Activated CD4-positive, alpha-beta memory T cell treated with anti-CD3 and anti-CD28 coated beads, Interleukin-2, amount 10 ng/mL, durations not matched to agents 7 days and 5 days (primary cell): ENCODE data around the gene MFGE8. TPM values are rescaled to one million over a fixed set of nuclear protein-coding genes. Genes with fewer than 3 reads are reported as not detected.

Experiments
- CTCF ChIA-PET: fragments of 350-600 bp; sonication (Branson Sonifier 250); formaldehyde crosslinking; loops from one replicate; lab custom pipeline; 2021; ENCODE audit warnings: antibody characterized with exemption, inconsistent platforms; lab: Charles Lee
- POLR2A ChIA-PET: fragments of 350-600 bp; sonication (Branson Sonifier 250); formaldehyde crosslinking; loops from one replicate; lab custom pipeline; 2021; ENCODE audit warnings: antibody characterized with exemption; lab: Charles Lee
- DNase-seq: peaks from one replicate; pipeline ENCODE4 v3.0.0-alpha.2; 2020
- H3K27ac Mint-ChIP-seq: one replicate; pipeline ENCODE4 v1.8.0; 2021; ENCODE audit warnings: mild to moderate bottlenecking, mixed read lengths
- H3K27me3 Mint-ChIP-seq: one replicate; pipeline ENCODE4 v1.8.0; 2021; ENCODE audit warnings: mixed read lengths
- H3K36me3 Mint-ChIP-seq: one replicate; pipeline ENCODE4 v1.8.0; 2021; ENCODE audit warnings: low read depth, mixed read lengths
- H3K4me1 Mint-ChIP-seq: one replicate; pipeline ENCODE4 v1.8.0; 2021; ENCODE audit warnings: mixed read lengths
- H3K4me3 Mint-ChIP-seq: one replicate; pipeline ENCODE4 v1.8.0; 2021; ENCODE audit warnings: mild to moderate bottlenecking, mixed read lengths
- H3K9me3 Mint-ChIP-seq: one replicate; pipeline ENCODE4 v1.8.0; 2021; ENCODE audit warnings: mixed read lengths
- total RNA-seq, 2 experiments: library from RNA; stranded (reverse); gene quantifications; one replicate each; pipeline ENCODE4 v1.2.3, GENCODE V29; 2021

Gene MFGE8
- total RNA-seq, 2 experiments from 2014 or later, result 46.5 to 51.1 TPM

DNA sequence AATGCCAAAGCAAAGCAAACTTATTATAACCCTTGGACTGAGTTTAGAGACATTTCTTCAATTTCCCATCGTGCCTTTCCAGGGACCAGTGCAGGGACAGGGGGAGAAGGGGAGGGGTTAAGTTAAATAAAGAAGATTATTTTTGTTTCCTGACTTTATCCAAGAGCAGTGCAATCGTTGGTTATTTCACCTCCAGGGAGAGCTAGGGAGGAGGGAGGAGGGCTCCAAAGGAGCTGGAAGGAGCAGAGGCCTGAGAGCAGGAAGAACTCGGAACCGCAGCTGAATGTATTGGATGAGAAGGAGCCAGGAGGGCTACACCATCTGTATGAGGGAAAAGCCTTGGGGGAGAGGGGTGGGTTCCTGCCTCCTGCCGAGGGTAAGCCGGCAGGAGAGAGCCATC, 38.5 kb downstream of the MFGE8 start:
- CTCF ChIA-PET, result no interaction called here
- H3K4me3 Mint-ChIP-seq, result no peak overlapping the region
- H3K4me1 Mint-ChIP-seq, result no peaks in the 10 kb centered on the region
- no peak overlapping the region for H3K27ac Mint-ChIP-seq
- POLR2A ChIA-PET, result no interaction called here
- H3K9me3 Mint-ChIP-seq, result no peaks in the 10 kb centered on the region
- no peak for DNase-seq
- H3K36me3 Mint-ChIP-seq, result peaks cover 4% of the 10 kb centered on the region
- no peaks in the 10 kb centered on the region for H3K27me3 Mint-ChIP-seq

GRCh38 chr15:88874275-88874674, 38.9 kb downstream of the MFGE8 start:
- no peak overlapping the region for H3K27ac Mint-ChIP-seq

DNA sequence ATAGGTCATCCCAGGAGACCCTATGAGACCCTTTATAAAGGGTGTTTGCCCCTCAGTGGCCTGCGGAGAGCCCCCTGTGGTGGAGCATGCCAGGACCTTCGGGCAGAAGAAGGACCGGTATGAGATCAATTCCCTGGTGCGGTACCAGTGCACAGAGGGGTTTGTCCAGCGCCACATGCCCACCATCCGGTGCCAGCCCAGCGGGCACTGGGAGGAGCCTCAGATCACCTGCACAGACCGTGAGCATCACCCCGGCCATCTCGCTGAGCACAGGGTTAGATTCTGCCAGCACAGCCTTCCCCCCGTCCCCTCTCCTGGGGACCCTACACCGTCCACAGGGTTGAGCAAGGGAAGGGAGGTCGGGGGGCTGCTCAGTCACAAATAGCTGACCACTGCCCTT, 39.4 kb downstream of the MFGE8 start:
- H3K27ac Mint-ChIP-seq, result no peak overlapping the region
- H3K27me3 Mint-ChIP-seq, result no peaks in the 10 kb centered on the region
- no peaks in the 10 kb centered on the region for H3K4me1 Mint-ChIP-seq
- CTCF ChIA-PET, result no interaction called here
- no peaks in the 10 kb centered on the region for H3K9me3 Mint-ChIP-seq
- POLR2A ChIA-PET, result no interaction called here
- peaks cover 4% of the 10 kb centered on the region for H3K36me3 Mint-ChIP-seq
- H3K4me3 Mint-ChIP-seq, result no peak overlapping the region
- DNase-seq, result no peak

More at GRCh38 chr15:88874275-88874674, 38.9 kb downstream of the MFGE8 start:
- H3K4me1 Mint-ChIP-seq, result no peaks in the 10 kb centered on the region
- ChIA-PET CTCF (no interaction called here), POLR2A (no interaction called here)
- no peaks in the 10 kb centered on the region for H3K9me3 Mint-ChIP-seq
- no peaks in the 10 kb centered on the region for H3K27me3 Mint-ChIP-seq
- H3K4me3 Mint-ChIP-seq, result no peak overlapping the region
- no peak for DNase-seq
- peaks cover 4% of the 10 kb centered on the region for H3K36me3 Mint-ChIP-seq

DNA sequence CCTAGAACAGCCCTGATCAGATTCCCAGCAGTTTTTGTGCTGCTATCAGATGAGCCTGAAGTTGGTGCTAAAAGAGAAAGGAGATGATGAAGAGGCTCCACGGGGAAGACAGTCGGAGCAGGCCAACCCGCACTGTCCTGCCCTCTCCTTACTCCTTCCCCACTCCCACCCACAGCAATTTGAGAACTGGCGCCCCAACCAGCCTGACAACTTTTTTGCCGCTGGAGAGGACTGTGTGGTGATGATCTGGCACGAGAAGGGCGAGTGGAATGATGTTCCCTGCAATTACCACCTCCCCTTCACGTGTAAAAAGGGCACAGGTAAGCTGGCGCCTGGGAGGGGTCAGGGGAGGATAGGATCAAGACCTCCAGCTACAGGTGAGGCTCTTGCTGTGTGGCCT, 40.5 kb downstream of the MFGE8 start:
- no peak overlapping the region for H3K27ac Mint-ChIP-seq
- ChIA-PET CTCF (interaction anchor here (0.6 to 1.5 kb wide), 2 partner anchors 8 to 180 kb away, joined by 3 to 4 read pairs; no protein-coding TSS in a partner anchor), POLR2A (interaction anchor here (1.0 kb wide), 1 partner anchor 10 kb away, joined by 4 read pairs; no protein-coding TSS in a partner anchor)

GRCh38 chr15:88872106-88872505, 41.1 kb downstream of the MFGE8 start:
- Mint-ChIP-seq H3K4me3 (no peak overlapping the region), H3K27me3 (no peaks in the 10 kb centered on the region), H3K27ac (no peak overlapping the region), H3K9me3 (no peaks in the 10 kb centered on the region), H3K4me1 (no peaks in the 10 kb centered on the region), H3K36me3 (peaks cover 4% of the 10 kb centered on the region)
- ChIA-PET CTCF (interaction anchor here (0.6 to 1.5 kb wide), 2 partner anchors 9 to 180 kb away, joined by 3 to 4 read pairs; no protein-coding TSS in a partner anchor), POLR2A (interaction anchor here (1.0 kb wide), 1 partner anchor 11 kb away, joined by 4 read pairs; no protein-coding TSS in a partner anchor)
- no peak for DNase-seq

More for the DNA sequence above, 40.5 kb downstream of the MFGE8 start:
- H3K4me1 Mint-ChIP-seq, result no peaks in the 10 kb centered on the region
- peaks cover 4% of the 10 kb centered on the region for H3K36me3 Mint-ChIP-seq
- no peaks in the 10 kb centered on the region for H3K9me3 Mint-ChIP-seq
- no peaks in the 10 kb centered on the region for H3K27me3 Mint-ChIP-seq
- DNase-seq, result no peak
- H3K4me3 Mint-ChIP-seq, result no peak overlapping the region

DNA sequence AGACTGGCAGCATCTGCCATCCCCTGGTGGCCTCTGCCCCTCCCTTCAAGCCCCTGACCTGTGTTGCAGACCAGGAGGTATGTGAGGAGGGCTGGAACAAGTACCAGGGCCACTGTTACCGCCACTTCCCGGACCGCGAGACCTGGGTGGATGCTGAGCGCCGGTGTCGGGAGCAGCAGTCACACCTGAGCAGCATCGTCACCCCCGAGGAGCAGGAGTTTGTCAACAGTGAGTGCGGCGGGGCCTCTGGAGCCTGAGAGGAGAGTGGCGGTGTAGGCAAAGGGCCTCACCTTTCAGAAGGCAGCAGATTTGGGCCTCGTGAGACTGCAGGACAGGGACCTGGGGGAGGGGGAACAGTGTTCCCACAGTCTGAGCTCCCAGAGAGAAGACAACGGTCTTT, 41.9 kb downstream of the MFGE8 start:
- H3K36me3 Mint-ChIP-seq, result peaks cover 4% of the 10 kb centered on the region
- no peaks in the 10 kb centered on the region for H3K4me1 Mint-ChIP-seq
- H3K27me3 Mint-ChIP-seq, result no peaks in the 10 kb centered on the region
- no peak for DNase-seq
- no peak overlapping the region for H3K27ac Mint-ChIP-seq
- CTCF ChIA-PET, result interaction anchor here (1.5 kb wide), 1 partner anchor 10 kb away, joined by 4 read pairs; no protein-coding TSS in a partner anchor
- no peak overlapping the region for H3K4me3 Mint-ChIP-seq
- no peaks in the 10 kb centered on the region for H3K9me3 Mint-ChIP-seq
- POLR2A ChIA-PET, result no interaction called here

DNA sequence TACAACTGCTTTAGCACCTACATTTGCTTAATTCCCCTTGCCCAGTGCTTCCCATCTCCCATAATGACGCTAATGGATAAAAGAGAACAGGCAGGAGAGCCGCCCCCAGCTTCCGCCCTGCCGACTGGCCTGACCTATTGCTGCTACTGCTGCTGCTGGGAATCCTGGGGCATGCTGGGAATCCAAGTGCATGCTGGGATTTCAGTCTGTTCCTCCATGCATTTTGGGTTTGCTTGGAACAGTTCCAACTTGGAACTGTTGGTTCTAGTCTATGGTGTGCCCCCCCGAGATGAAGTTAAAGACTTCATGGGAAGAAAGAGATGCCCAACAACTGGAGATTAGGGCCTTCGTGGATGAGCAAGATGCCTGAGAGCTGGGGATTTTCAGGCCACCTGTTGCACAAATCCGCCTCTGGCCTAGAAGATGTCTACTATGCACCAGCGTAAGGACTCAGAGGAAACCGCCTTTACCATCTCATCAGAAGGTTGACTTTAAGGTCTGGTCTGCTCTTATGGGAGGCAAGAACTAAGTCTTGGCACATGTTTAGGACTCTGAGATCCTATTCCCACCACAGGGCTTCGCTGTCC, 46.8 kb downstream of the MFGE8 start:
- POLR2A ChIA-PET, result no interaction called here
- Mint-ChIP-seq H3K36me3 (no peaks in the 10 kb centered on the region), H3K9me3 (no peaks in the 10 kb centered on the region), H3K4me3 (no peak overlapping the region), H3K27ac (no peak overlapping the region), H3K4me1 (no peaks in the 10 kb centered on the region), H3K27me3 (no peaks in the 10 kb centered on the region)
- CTCF ChIA-PET, result no interaction called here
- no peak for DNase-seq

GRCh38 chr15:88865498-88866099, 47.6 kb downstream of the MFGE8 start:
- DNase-seq, result no peak
- CTCF ChIA-PET, result no interaction called here
- no peak overlapping the region for H3K27ac Mint-ChIP-seq
- H3K36me3 Mint-ChIP-seq, result no peaks in the 10 kb centered on the region
- no peaks in the 10 kb centered on the region for H3K9me3 Mint-ChIP-seq
- H3K4me3 Mint-ChIP-seq, result no peak overlapping the region
- H3K4me1 Mint-ChIP-seq, result no peaks in the 10 kb centered on the region
- POLR2A ChIA-PET, result no interaction called here
- H3K27me3 Mint-ChIP-seq, result no peaks in the 10 kb centered on the region

DNA sequence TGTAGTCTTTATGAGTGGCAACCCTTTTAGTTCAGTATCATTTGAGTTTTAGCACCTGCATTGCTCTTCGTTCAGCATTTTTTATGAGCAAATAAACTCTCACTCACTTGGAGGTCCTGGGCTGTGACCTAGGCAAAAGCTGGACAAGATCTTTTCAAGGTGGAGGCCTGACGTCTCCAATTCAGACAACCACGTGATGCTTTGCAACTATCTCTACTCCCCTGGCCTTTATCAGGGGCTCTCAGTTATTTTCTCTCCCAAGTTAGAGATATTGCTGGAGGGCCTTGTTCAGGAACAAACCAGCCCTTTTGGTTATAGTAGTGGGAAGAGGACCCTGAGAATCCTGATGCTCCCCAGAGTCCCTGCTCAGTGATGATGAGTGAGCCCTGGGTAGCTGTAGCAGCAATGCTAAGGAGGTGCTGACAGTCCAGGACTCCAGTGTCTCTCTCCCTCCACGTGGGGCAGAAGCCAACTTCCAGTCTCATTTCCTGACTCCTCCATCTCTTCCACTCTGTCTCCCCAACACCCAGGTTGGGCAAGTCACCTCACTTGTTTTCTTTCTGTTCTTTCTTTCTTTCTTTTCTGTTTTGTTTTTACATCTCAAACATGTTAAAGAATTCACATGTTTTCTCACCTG, 48.2 kb downstream of the MFGE8 start:
- no peak for DNase-seq
- H3K4me1 Mint-ChIP-seq, result no peaks in the 10 kb centered on the region
- no peaks in the 10 kb centered on the region for H3K27me3 Mint-ChIP-seq
- POLR2A ChIA-PET, result no interaction called here
- CTCF ChIA-PET, result no interaction called here
- no peak overlapping the region for H3K27ac Mint-ChIP-seq
- H3K9me3 Mint-ChIP-seq, result no peaks in the 10 kb centered on the region
- no peak overlapping the region for H3K4me3 Mint-ChIP-seq
- H3K36me3 Mint-ChIP-seq, result no peaks in the 10 kb centered on the region

DNA sequence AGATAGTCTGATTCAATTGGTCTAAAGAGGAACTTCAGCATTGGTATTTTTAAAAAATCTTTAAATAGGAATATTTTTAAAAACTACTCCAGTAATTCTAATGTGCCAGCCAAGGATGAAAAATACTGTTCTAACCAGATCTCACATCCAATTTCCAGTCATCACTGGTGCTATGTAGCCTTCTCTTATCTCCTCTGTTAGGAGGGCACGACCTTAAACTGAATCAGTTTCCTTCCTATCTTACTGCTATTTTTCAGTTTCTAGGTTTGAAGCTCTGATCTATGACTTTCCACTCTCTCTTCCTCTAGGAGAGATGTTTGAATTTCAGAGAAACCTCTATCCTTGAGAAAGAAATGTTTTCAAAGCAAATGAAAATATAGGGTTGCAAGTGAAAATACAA, 49.8 kb downstream of the MFGE8 start:
- ChIA-PET CTCF (interaction anchor here (0.7 to 1.7 kb wide), 2 partner anchors 16 to 30 kb away, joined by 3 read pairs; no protein-coding TSS in a partner anchor), POLR2A (no interaction called here)
- Mint-ChIP-seq H3K4me1 (no peaks in the 10 kb centered on the region), H3K36me3 (no peaks in the 10 kb centered on the region), H3K4me3 (no peak overlapping the region), H3K27me3 (no peaks in the 10 kb centered on the region), H3K27ac (no peak overlapping the region), H3K9me3 (no peaks in the 10 kb centered on the region)
- DNase-seq, result no peak

- Mint-ChIP-seq H3K4me1 (no peaks in the 10 kb centered on the region), H3K4me3 (no peak overlapping the region), H3K36me3 (no peaks in the 10 kb centered on the region), H3K9me3 (no peaks in the 10 kb centered on the region), H3K27me3 (no peaks in the 10 kb centered on the region), H3K27ac (no peak overlapping the region)
- POLR2A ChIA-PET, result no interaction called here
- CTCF ChIA-PET, result no interaction called here
- no peak for DNase-seq
These were observed 53.0 kb downstream of the MFGE8 start for GRCh38 chr15:88860212-88860611.

DNA sequence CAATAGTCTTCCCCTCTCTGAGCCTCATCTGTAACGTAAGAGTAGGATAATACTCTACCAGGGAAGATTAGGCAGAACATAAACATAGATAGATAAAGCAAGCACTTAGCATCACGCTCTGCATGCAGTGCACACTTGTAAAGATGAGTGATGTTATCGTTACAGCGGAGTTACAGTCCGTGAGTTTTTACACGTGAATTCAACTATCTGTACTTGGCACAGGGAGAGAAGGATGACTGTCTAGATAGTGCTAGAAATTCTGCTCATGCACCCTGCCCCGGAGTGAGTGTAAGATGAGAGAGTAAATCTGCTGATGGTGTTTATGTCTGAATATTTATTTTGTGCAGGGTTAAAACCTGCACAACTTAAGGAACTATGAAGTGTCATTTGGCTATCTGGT, 53.6 kb downstream of the MFGE8 start:
- no peak overlapping the region for H3K4me3 Mint-ChIP-seq
- POLR2A ChIA-PET, result no interaction called here
- H3K36me3 Mint-ChIP-seq, result peaks cover 3% of the 10 kb centered on the region
- no peak overlapping the region for H3K27ac Mint-ChIP-seq
- no peaks in the 10 kb centered on the region for H3K27me3 Mint-ChIP-seq
- no peaks in the 10 kb centered on the region for H3K4me1 Mint-ChIP-seq
- CTCF ChIA-PET, result no interaction called here
- peaks cover 5% of the 10 kb centered on the region for H3K9me3 Mint-ChIP-seq
- no peak for DNase-seq

DNA sequence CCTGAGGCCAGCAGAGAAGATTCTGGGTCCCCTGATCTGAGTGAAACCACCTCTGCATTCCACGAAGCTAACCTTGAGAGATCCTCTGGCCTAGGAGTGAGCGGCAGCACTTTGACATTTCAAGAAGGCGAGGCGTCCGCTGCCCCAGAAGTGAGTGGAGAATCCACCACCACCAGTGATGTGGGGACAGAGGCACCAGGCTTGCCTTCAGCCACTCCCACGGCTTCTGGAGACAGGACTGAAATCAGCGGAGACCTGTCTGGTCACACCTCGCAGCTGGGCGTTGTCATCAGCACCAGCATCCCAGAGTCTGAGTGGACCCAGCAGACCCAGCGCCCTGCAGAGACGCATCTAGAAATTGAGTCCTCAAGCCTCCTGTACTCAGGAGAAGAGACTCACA, 54.2 kb downstream of the MFGE8 start:
- ChIA-PET POLR2A (no interaction called here), CTCF (no interaction called here)
- Mint-ChIP-seq H3K9me3 (peaks cover 8% of the 10 kb centered on the region), H3K27ac (no peak overlapping the region), H3K36me3 (peaks cover 4% of the 10 kb centered on the region), H3K4me3 (no peak overlapping the region), H3K4me1 (no peaks in the 10 kb centered on the region), H3K27me3 (no peaks in the 10 kb centered on the region)
- no peak for DNase-seq
